Measurements from ENCODE around the gene RAB11B. TPM values are rescaled to one million over a fixed set of nuclear protein-coding genes. Genes with fewer than 3 reads are reported as not detected.
"Not testable (repeated sequence)": the region's sequence is repeated elsewhere in the genome, so short reads cannot be mapped to it uniquely, and the experiment has no call there.

Gene RAB11B
- total RNA-seq, 4 donors from 2014 or later: 48.6 to 159 (median 56.1) TPM

GRCh38 chr19:8384569-8384968 lies 5.6 kb upstream of the RAB11B start:
- WGBS, 2 donors (ENCODE audit: low coverage in 1 of 2): 76 to 87% methylated on average over 3 to 4 of the region's 4 CpGs
- H3K27me3 ChIP-seq; H3K4me1 ChIP-seq; H3K4me3 ChIP-seq; intact Hi-C loops (cut with DNase I; ENCODE audit: low total_unique reads); H3K27ac ChIP-seq; H3K36me3 ChIP-seq; DNase-seq; in situ Hi-C loops (cut with MboI; ENCODE audit: low pct_ligation_motif_present in 1 of 4, low pct_unique_long_range_greater_than_20kb in 1 of 4, low sequenced_read_pairs in 3 of 4); H3K9me3 ChIP-seq: not testable (repeated sequence)

- not testable (repeated sequence) for H3K27ac ChIP-seq
Measured at GRCh38 chr19:8385103-8385502, 5.1 kb upstream of the RAB11B start.

GRCh38 chr19:8385566-8385965 lies 4.6 kb upstream of the RAB11B start:
- in situ Hi-C loops (cut with MboI; ENCODE audit: low pct_ligation_motif_present in 1 of 4, low pct_unique_long_range_greater_than_20kb in 1 of 4, low sequenced_read_pairs in 3 of 4); H3K36me3 ChIP-seq; H3K9me3 ChIP-seq; H3K27me3 ChIP-seq; H3K4me3 ChIP-seq; H3K27ac ChIP-seq; H3K4me1 ChIP-seq; intact Hi-C loops (cut with DNase I; ENCODE audit: low total_unique reads); DNase-seq: not testable (repeated sequence)
- WGBS, 2 donors (ENCODE audit: low coverage in 1 of 2): 29 to 75% methylated on average over 3 of the region's 3 CpGs

More at GRCh38 chr19:8385103-8385502, 5.1 kb upstream of the RAB11B start:
- intact Hi-C loops (cut with DNase I; ENCODE audit: low total_unique reads); H3K36me3 ChIP-seq; H3K27me3 ChIP-seq; H3K4me3 ChIP-seq; H3K4me1 ChIP-seq; H3K9me3 ChIP-seq; in situ Hi-C loops (cut with MboI; ENCODE audit: low pct_ligation_motif_present in 1 of 4, low pct_unique_long_range_greater_than_20kb in 1 of 4, low sequenced_read_pairs in 3 of 4); DNase-seq: not testable (repeated sequence)
- WGBS, 2 donors (ENCODE audit: low coverage in 1 of 2): 78 to 83% methylated on average over 2 of the region's 2 CpGs

- peaks cover 7 to 13% (median 10%) of the 10 kb centered on the region in 4 donors for H3K4me1 ChIP-seq
- WGBS, 2 donors (ENCODE audit: low coverage in 1 of 2): 75 to 90% methylated on average over 6 to 9 of the region's 9 CpGs
- in situ Hi-C loops (cut with MboI; ENCODE audit: low pct_ligation_motif_present in 1 of 4, low pct_unique_long_range_greater_than_20kb in 1 of 4, low sequenced_read_pairs in 3 of 4); DNase-seq; H3K27ac ChIP-seq; intact Hi-C loops (cut with DNase I; ENCODE audit: low total_unique reads); H3K27me3 ChIP-seq; H3K4me3 ChIP-seq; H3K36me3 ChIP-seq; H3K9me3 ChIP-seq: not testable (repeated sequence)
Measured at GRCh38 chr19:8386419-8386818, 3.7 kb upstream of the RAB11B start.

GRCh38 chr19:8386990-8387389 lies 3.2 kb upstream of the RAB11B start:
- Histone ChIP-seq H3K4me1 (peaks cover 12 to 18% (median 16%) of the 10 kb centered on the region in 4 donors), H3K4me3 (no peak overlapping the region), H3K27ac (no peak overlapping the region), H3K36me3 (no peaks in the 10 kb centered on the region), H3K9me3 (no peaks in the 10 kb centered on the region), H3K27me3 (no peaks in the 10 kb centered on the region)
- in situ Hi-C loops (cut with MboI; ENCODE audit: low pct_ligation_motif_present in 1 of 4, low pct_unique_long_range_greater_than_20kb in 1 of 4, low sequenced_read_pairs in 3 of 4): no loop called here
- intact Hi-C loops (cut with DNase I; ENCODE audit: low total_unique reads): no loop called here
- WGBS, 2 donors (ENCODE audit: low coverage in 1 of 2): 33 to 100% methylated on average over 2 to 4 of the region's 4 CpGs
- DNase-seq: no peak
- TF ChIP-seq CTCF (IDR thresholded peaks at IDR 0.05): no peak
- no peak for TF ChIP-seq POLR2A (IDR thresholded peaks at IDR 0.05)
- TF ChIP-seq EP300 (IDR thresholded peaks at IDR 0.05; ENCODE audit: low read depth): no peak
- TF ChIP-seq POLR2AphosphoS5 (IDR thresholded peaks at IDR 0.05): no peak

- in situ Hi-C loops (cut with MboI; ENCODE audit: low pct_ligation_motif_present in 1 of 4, low pct_unique_long_range_greater_than_20kb in 1 of 4, low sequenced_read_pairs in 3 of 4): no loop called here
Measured at GRCh38 chr19:8387688-8388611, 2.2 kb upstream of the RAB11B start.

More at GRCh38 chr19:8387688-8388611, 2.2 kb upstream of the RAB11B start:
- no peak overlapping the region for H3K27ac ChIP-seq
- no peaks in the 10 kb centered on the region for H3K27me3 ChIP-seq
- H3K4me3 ChIP-seq: no peak overlapping the region
- H3K36me3 ChIP-seq: no peaks in the 10 kb centered on the region
- H3K9me3 ChIP-seq: no peaks in the 10 kb centered on the region
- WGBS, 2 donors (ENCODE audit: low coverage in 1 of 2): 74 to 92% methylated on average over 3 to 16 of the region's 16 CpGs
- H3K4me1 ChIP-seq: peaks cover 17 to 25% (median 21%) of the 10 kb centered on the region in 4 donors
- DNase-seq: no peak
- no peak for TF ChIP-seq POLR2A (IDR thresholded peaks at IDR 0.05)
- no peak for TF ChIP-seq CTCF (IDR thresholded peaks at IDR 0.05)
- TF ChIP-seq EP300 (IDR thresholded peaks at IDR 0.05; ENCODE audit: low read depth): no peak
- TF ChIP-seq POLR2AphosphoS5 (IDR thresholded peaks at IDR 0.05): no peak
- intact Hi-C loops (cut with DNase I; ENCODE audit: low total_unique reads): no loop called here

Data from transverse colon (tissue), 4 donors.